ENCODE measurements around the gene IZUMO4. TPM values are rescaled to one million over a fixed set of nuclear protein-coding genes. Genes with fewer than 3 reads are reported as not detected.

IZUMO4 gene
- total RNA-seq, 4 donors from 2014 or later = 0.93 to 1.4 TPM; not detected in 2

- intact Hi-C loops (cut with DNase I; ENCODE audit: low total_unique reads) (no loop called here), in situ Hi-C loops (cut with MboI; ENCODE audit: low sequenced_read_pairs in 4 of 4) (loop anchor here in 1 of 4 donors (10.0 kb wide), 1 partner anchor 143 kb away; no protein-coding TSS in a partner anchor)
- Histone ChIP-seq H3K27ac (no peak overlapping the region), H3K4me1 (no peaks in the 10 kb centered on the region), H3K9me3 (no peaks in the 10 kb centered on the region), H3K27me3 (no peaks in the 10 kb centered on the region), H3K4me3 (no peak overlapping the region), H3K36me3 (peaks cover 0 to 57% of the 10 kb centered on the region in 2 donors)
- TF ChIP-seq CTCF (IDR thresholded peaks at IDR 0.05 in 4 of 5, conservative IDR thresholded peaks at IDR 0.05 in 1 of 5) (no peak), POLR2A (IDR thresholded peaks at IDR 0.05) (no peak)
- DNase-seq = no peak
- ATAC-seq = no peak
These were observed 18.7 kb upstream of the IZUMO4 start for GRCh38 chr19:2077833-2078619.

GRCh38 chr19:2079076-2079864 is 17.4 kb upstream of the IZUMO4 start:
- ATAC-seq = no peak
- no peak for TF ChIP-seq CTCF (IDR thresholded peaks at IDR 0.05 in 4 of 5, conservative IDR thresholded peaks at IDR 0.05 in 1 of 5)
- no peak for TF ChIP-seq POLR2A (IDR thresholded peaks at IDR 0.05)
- Histone ChIP-seq H3K9me3 (no peaks in the 10 kb centered on the region), H3K4me3 (no peak overlapping the region), H3K27ac (no peak overlapping the region), H3K4me1 (peaks cover 0 to 3% of the 10 kb centered on the region in 2 donors), H3K27me3 (no peaks in the 10 kb centered on the region), H3K36me3 (peaks cover 0 to 45% of the 10 kb centered on the region in 2 donors)
- DNase-seq = no peak
- in situ Hi-C loops (cut with MboI; ENCODE audit: low sequenced_read_pairs in 4 of 4) = loop anchor here in 1 of 4 donors (10.0 kb wide), 1 partner anchor 144 kb away; no protein-coding TSS in a partner anchor
- intact Hi-C loops (cut with DNase I; ENCODE audit: low total_unique reads) = no loop called here

DNA sequence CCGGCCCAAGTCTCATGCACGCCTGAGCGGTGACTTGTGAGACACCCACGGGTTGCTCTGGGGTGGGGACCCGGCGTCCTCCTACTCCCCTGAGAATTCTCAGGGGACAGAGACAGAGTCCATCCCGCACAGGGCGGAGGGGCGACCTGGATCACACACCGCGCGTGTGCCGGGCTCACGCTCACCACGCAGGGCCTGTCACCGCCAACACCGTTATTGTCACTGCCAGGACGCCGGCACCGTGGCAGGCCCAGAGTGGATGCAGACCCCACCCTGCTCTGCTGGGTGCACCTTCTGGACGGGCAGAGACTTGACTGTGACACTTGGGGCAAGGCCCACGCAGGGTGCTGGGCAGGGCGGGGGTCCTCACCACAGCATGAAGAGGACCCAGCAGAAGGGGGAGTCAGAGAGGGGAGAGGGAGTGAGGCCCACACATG is 16.8 kb upstream of the IZUMO4 start:
- H3K9me3 ChIP-seq = no peaks in the 10 kb centered on the region
- DNase-seq = no peak
- no peaks in the 10 kb centered on the region for H3K27me3 ChIP-seq
- no peak for TF ChIP-seq POLR2A (IDR thresholded peaks at IDR 0.05)
- no peak for TF ChIP-seq CTCF (IDR thresholded peaks at IDR 0.05 in 4 of 5, conservative IDR thresholded peaks at IDR 0.05 in 1 of 5)
- H3K27ac ChIP-seq = no peak overlapping the region
- no peak for ATAC-seq
- intact Hi-C loops (cut with DNase I; ENCODE audit: low total_unique reads) = no loop called here
- no peak overlapping the region for H3K4me3 ChIP-seq
- H3K4me1 ChIP-seq = peaks cover 0 to 3% of the 10 kb centered on the region in 2 donors
- in situ Hi-C loops (cut with MboI; ENCODE audit: low sequenced_read_pairs in 4 of 4) = loop anchor here in 1 of 4 donors (10.0 kb wide), 1 partner anchor 145 kb away; no protein-coding TSS in a partner anchor
- H3K36me3 ChIP-seq = peaks cover 0 to 38% of the 10 kb centered on the region in 2 donors

DNA sequence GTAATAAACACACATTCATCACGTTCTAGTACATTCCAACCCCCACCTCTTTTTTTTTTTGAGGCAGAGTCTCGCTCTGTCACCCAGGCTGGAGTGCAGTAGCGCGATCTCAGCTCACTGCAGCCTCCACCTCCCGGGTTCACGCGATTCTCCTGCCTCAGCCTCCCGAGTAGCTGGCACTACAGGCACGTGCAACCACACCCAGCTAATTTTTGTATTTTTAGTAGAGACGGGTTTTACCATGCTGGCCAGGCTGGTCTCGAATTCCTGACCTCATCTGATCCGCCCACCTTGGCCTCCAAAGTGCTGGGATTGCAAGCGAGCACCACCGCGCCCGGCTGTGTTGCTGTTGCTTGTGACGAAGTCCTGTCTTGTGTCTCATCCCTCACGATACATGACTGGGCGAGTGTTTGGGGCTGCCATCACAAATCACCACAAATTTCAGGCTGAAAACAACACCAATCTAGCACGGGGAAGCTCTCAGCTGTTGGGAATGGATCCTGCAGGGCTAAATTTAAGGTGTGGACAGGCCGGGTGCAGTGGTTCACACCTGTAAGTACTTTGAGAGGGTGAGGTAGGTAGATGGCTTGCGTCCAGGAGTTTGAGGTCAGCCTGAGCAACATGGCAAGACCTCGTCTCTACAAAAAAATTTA is 16.3 kb upstream of the IZUMO4 start:
- Histone ChIP-seq H3K36me3 (peaks cover 0 to 33% of the 10 kb centered on the region in 2 donors), H3K27ac (no peak overlapping the region), H3K4me1 (peaks cover 0 to 6% of the 10 kb centered on the region in 2 donors)

More for the DNA sequence above, 16.3 kb upstream of the IZUMO4 start:
- intact Hi-C loops (cut with DNase I; ENCODE audit: low total_unique reads) = no loop called here
- Histone ChIP-seq H3K4me3 (no peak overlapping the region), H3K27me3 (no peaks in the 10 kb centered on the region), H3K9me3 (no peaks in the 10 kb centered on the region)
- TF ChIP-seq POLR2A (IDR thresholded peaks at IDR 0.05) = no peak
- in situ Hi-C loops (cut with MboI; ENCODE audit: low sequenced_read_pairs in 4 of 4) = no loop called here
- DNase-seq (no peak), ATAC-seq (no peak)

Measured in gastrocnemius medialis (tissue), 4 donors.